Upper lobe of left lung (tissue), 4 donors: ENCODE measurements around the gene MRTO4.

Experiments
- EP300 ChIP-seq, 4 donors: sonication (generic); formaldehyde crosslinking; IDR thresholded peaks; one replicate each; pipeline ENCODE4 v1.5.1; 2017; ENCODE audit warnings: antibody characterized with exemption in 4 of 4, control low read depth in 2 of 4
- POLR2A ChIP-seq, 4 donors: fragments of 450-650 bp; IDR thresholded peaks; one replicate each; pipeline ENCODE4 v1.5.1; 2016 to 2017; ENCODE audit warnings: antibody characterized with exemption in 4 of 4, mild to moderate bottlenecking in 2 of 4
- TF ChIP-seq, protein P1 (sequence below), 6 experiments: fragments of 450-650 bp in 4 of 6; fragments of 200-600 bp in 2 of 6; sonication (generic) in 2 of 6; IDR thresholded peaks; one replicate each; pipeline ENCODE4 v1.5.1; 2016 to 2019; ENCODE audit warnings: antibody characterized with exemption in 6 of 6

DNA sequence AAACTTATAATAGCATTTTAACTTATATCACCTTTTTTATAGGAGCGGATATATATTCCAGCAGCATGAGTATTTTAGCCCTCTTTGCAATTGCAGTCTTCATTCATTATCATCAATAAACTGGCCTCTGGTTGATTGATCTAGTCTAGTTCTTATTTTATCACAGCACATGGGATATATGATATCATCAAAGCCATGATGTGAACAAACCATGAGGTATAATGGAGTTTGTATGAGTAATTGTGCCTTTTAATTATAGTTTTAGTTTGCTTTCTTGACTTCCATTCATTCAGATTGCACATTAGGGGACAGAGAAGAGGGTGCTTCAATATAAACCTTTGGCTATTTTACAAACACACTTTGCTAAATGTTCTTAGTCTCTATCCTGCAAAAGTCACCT is 38.0 kb upstream of the MRTO4 start:
- TF ChIP-seq, protein P1, sequence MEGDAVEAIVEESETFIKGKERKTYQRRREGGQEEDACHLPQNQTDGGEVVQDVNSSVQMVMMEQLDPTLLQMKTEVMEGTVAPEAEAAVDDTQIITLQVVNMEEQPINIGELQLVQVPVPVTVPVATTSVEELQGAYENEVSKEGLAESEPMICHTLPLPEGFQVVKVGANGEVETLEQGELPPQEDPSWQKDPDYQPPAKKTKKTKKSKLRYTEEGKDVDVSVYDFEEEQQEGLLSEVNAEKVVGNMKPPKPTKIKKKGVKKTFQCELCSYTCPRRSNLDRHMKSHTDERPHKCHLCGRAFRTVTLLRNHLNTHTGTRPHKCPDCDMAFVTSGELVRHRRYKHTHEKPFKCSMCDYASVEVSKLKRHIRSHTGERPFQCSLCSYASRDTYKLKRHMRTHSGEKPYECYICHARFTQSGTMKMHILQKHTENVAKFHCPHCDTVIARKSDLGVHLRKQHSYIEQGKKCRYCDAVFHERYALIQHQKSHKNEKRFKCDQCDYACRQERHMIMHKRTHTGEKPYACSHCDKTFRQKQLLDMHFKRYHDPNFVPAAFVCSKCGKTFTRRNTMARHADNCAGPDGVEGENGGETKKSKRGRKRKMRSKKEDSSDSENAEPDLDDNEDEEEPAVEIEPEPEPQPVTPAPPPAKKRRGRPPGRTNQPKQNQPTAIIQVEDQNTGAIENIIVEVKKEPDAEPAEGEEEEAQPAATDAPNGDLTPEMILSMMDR (IDR thresholded peaks at IDR 0.05): no peak
- TF ChIP-seq POLR2A (IDR thresholded peaks at IDR 0.05): no peak
- no peak for TF ChIP-seq EP300 (IDR thresholded peaks at IDR 0.05)
